Fibroblast of lung (primary cell): ENCODE measurements around the gene PPP1R7.

Experiments used
- EZH2 ChIP-seq: IDR thresholded peaks from 2 replicates; pipeline ENCODE4 v1.5.1; 2012; ENCODE audit warnings: low read length, control low read depth, mild to moderate bottlenecking; ENCODE audit errors: missing control alignments
- TF ChIP-seq, protein P1 (sequence below), 2 donors: IDR thresholded peaks in 1 of 2; conservative IDR thresholded peaks in 1 of 2; 1 replicate in 1 of 2; 2 replicates in 1 of 2; pipeline ENCODE4 v1.5.1; 2011 to 2012; ENCODE audit warnings: low read length in 2 of 2, control low read depth in 1 of 2, inconsistent platforms in 1 of 2, low read depth in 1 of 2, mild to moderate bottlenecking in 1 of 2

GRCh38 chr2:241217320-241218031 lies 67.2 kb downstream of the PPP1R7 start:
- TF ChIP-seq, protein P1, sequence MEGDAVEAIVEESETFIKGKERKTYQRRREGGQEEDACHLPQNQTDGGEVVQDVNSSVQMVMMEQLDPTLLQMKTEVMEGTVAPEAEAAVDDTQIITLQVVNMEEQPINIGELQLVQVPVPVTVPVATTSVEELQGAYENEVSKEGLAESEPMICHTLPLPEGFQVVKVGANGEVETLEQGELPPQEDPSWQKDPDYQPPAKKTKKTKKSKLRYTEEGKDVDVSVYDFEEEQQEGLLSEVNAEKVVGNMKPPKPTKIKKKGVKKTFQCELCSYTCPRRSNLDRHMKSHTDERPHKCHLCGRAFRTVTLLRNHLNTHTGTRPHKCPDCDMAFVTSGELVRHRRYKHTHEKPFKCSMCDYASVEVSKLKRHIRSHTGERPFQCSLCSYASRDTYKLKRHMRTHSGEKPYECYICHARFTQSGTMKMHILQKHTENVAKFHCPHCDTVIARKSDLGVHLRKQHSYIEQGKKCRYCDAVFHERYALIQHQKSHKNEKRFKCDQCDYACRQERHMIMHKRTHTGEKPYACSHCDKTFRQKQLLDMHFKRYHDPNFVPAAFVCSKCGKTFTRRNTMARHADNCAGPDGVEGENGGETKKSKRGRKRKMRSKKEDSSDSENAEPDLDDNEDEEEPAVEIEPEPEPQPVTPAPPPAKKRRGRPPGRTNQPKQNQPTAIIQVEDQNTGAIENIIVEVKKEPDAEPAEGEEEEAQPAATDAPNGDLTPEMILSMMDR (conservative IDR thresholded peaks at IDR 0.05 in 1 of 2, IDR thresholded peaks at IDR 0.05 in 1 of 2; ENCODE audit: low read depth in 1 of 2, low read length in 2 of 2), result no peak
- no peak for TF ChIP-seq EZH2
